Activated CD4-positive, CD25-positive, alpha-beta regulatory T cell treated with anti-CD3 and anti-CD28 coated beads, Interleukin-2, amount 50 U/mL, for 24 hours (primary cell): ENCODE data around the gene IVD.
A peak's percentile ranks its signal among the peaks of the same experiment; 100 is the strongest.

Experiments
- ATAC-seq, 2 donors: fragments of 150-1000 bp; cut with Tn5 transposase; one replicate each; pipeline ENCODE4 v1.10.0; 2021; ENCODE audit warnings: mild to moderate bottlenecking in 1 of 2, moderate library complexity in 1 of 2

The IVD gene

GRCh38 chr15:40405501-40406381 is at the start of gene IVD:
TSS of gene IVD (plus strand) at chr15:40405795. CDS start at chr15:40405828, 33 bp downstream.
- peak; percentile 99 for ATAC-seq

- ATAC-seq, result no peak
Measured at GRCh38 chr15:40355976-40356585, 49.5 kb upstream of the IVD start.

- ATAC-seq, result no peak
Measured at GRCh38 chr15:40357246-40357645, 48.3 kb upstream of the IVD start.

GRCh38 chr15:40357723-40358470 is 47.7 kb upstream of the IVD start, which contains the start of gene DISP2:
TSS of gene DISP2 (plus strand) at chr15:40358219. CDS start at chr15:40358322, 103 bp downstream.
- ATAC-seq, result peak; percentile 92 to 93

- peak; percentile 15 to 42 for ATAC-seq
Measured at GRCh38 chr15:40358471-40359353, 46.9 kb upstream of the IVD start.

GRCh38 chr15:40360015-40360414 is 45.6 kb upstream of the IVD start:
- ATAC-seq, result no peak

- no peak for ATAC-seq
Measured at GRCh38 chr15:40361640-40362039, 44.0 kb upstream of the IVD start.

GRCh38 chr15:40363611-40364010 is 42.0 kb upstream of the IVD start:
- no peak for ATAC-seq

GRCh38 chr15:40364251-40364650 is 41.3 kb upstream of the IVD start:
- ATAC-seq, result no peak

- no peak for ATAC-seq
Measured at GRCh38 chr15:40365016-40365415, 40.6 kb upstream of the IVD start.

GRCh38 chr15:40365624-40366456 is 39.8 kb upstream of the IVD start:
- ATAC-seq, result no peak

- no peak for ATAC-seq
Measured at GRCh38 chr15:40366457-40367370, 38.9 kb upstream of the IVD start.

GRCh38 chr15:40367371-40367685 is 38.3 kb upstream of the IVD start:
- no peak for ATAC-seq

- peak; percentile 93 for ATAC-seq
Measured at GRCh38 chr15:40367686-40368611, 37.6 kb upstream of the IVD start.

- no peak for ATAC-seq
Measured at GRCh38 chr15:40368719-40369473, 36.7 kb upstream of the IVD start.

- ATAC-seq, result no peak
Measured at GRCh38 chr15:40369474-40369869, 36.1 kb upstream of the IVD start.

GRCh38 chr15:40369971-40370370 is 35.6 kb upstream of the IVD start:
- ATAC-seq, result no peak

GRCh38 chr15:40372981-40373380 is 32.6 kb upstream of the IVD start:
- no peak for ATAC-seq
